ENCODE measurements around the gene GFRA4. TPM values are rescaled to one million over a fixed set of nuclear protein-coding genes. Genes with fewer than 3 reads are reported as not detected.

The GFRA4 gene
- total RNA-seq, 1 experiment from 2014 or later = not detected

DNA sequence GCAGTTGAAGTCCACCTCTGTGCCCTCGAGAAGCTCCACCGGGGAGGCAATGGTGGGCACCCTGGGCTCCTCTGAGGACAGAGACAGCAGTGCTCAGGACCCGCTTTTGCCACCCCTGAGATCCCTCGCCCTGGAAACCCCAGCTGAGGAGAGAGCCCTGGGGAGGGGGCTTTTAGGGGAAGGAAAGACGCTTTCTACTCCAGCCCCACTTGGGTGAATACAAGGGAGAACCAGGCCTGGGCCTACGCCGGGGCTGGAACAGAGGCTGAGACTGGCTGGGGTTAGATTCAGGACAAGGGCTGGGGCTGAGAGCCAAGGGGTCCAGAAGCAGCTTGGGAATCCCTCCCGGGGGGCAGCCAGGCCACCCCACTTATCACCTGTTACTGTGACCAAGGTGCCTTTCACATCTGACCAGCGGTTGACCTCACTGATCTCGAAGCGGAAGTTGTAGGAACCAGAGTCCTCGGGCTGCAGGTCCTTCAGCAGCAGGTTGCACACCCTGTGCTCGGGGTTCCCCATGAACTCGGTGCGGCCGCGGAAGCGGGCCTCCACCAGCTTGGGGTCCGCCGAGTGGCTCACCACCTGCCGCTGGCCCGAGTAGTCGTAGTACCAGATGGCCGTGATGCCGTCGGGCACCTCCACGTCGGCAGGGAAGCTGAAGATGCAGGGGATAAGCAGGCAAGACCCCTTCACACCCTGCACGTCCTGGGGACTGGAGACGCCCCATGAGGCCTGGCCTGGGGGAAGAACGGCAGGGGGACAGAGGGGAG lies 43.0 kb upstream of the GFRA4 start:
- intact Hi-C loops (cut with micrococcal nuclease; ENCODE audit: unreplicated experiment) = no loop called here

DNA sequence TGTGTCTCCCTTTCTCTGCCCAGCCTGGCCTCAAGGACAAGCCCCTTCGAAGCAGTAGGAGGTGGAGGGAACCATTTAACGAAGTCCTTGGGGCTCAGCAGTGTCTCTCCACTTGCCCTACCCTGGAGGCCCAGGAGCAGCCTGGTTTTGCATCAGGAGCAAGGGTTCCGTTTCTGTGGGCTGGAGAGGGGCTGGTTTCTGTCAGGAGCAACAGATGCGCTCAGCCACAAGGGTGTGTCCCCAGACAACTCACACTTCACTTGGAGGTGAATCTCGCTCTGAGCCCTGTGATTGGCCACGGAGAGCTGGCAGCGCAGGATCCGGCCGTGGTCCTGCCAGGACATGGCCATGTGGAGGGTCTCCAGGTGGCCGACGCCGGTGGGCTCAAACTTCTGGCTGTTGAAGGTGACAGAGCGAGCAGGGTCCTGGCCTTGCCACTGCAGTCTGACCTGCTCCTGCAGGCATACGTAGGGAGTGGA lies 42.3 kb upstream of the GFRA4 start:
- Histone ChIP-seq H3K36me3 (ENCODE audit: control insufficient read depth, insufficient read depth, low read length) (no peaks in the 10 kb centered on the region), H3K27me3 (ENCODE audit: control insufficient read depth, insufficient read depth, low read length) (no peaks in the 10 kb centered on the region), H3K9me3 (ENCODE audit: control insufficient read depth, insufficient read depth, low read depth, low read length) (no peaks in the 10 kb centered on the region), H3K27ac (ENCODE audit: low read length) (no peak overlapping the region), H3K4me3 (ENCODE audit: low read depth in 2 of 2, low read length in 2 of 2) (no peak overlapping the region), H3K4me1 (ENCODE audit: control insufficient read depth, insufficient read depth, low read length) (peaks cover 4% of the 10 kb centered on the region; the same call in 1 of the 2 replicates)
- in situ Hi-C loops (cut with HindIII; ENCODE audit: low pct_unique_long_range_greater_than_20kb, low sequenced_read_pairs) (no loop called here), intact Hi-C loops (cut with micrococcal nuclease; ENCODE audit: unreplicated experiment) (no loop called here)
- ATAC-seq = no peak
- CTCF ChIA-PET = interaction anchor here (0.5 kb wide), 1 partner anchor 139 kb away, joined by 5 read pairs; no protein-coding TSS in a partner anchor
- TF ChIP-seq TCF7L2 (IDR thresholded peaks at IDR 0.05; ENCODE audit: low read depth, low read length) (no peak), POLR2AphosphoS5 (IDR thresholded peaks at IDR 0.05; ENCODE audit: low read depth, low read length) (no peak), SIN3A (IDR thresholded peaks at IDR 0.05; ENCODE audit: borderline replicate concordance, insufficient read depth, low read depth, low read length) (no peak)
- TF ChIP-seq, protein P1, sequence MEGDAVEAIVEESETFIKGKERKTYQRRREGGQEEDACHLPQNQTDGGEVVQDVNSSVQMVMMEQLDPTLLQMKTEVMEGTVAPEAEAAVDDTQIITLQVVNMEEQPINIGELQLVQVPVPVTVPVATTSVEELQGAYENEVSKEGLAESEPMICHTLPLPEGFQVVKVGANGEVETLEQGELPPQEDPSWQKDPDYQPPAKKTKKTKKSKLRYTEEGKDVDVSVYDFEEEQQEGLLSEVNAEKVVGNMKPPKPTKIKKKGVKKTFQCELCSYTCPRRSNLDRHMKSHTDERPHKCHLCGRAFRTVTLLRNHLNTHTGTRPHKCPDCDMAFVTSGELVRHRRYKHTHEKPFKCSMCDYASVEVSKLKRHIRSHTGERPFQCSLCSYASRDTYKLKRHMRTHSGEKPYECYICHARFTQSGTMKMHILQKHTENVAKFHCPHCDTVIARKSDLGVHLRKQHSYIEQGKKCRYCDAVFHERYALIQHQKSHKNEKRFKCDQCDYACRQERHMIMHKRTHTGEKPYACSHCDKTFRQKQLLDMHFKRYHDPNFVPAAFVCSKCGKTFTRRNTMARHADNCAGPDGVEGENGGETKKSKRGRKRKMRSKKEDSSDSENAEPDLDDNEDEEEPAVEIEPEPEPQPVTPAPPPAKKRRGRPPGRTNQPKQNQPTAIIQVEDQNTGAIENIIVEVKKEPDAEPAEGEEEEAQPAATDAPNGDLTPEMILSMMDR (IDR thresholded peaks at IDR 0.05) = no peak
- TF ChIP-seq, protein P2, sequence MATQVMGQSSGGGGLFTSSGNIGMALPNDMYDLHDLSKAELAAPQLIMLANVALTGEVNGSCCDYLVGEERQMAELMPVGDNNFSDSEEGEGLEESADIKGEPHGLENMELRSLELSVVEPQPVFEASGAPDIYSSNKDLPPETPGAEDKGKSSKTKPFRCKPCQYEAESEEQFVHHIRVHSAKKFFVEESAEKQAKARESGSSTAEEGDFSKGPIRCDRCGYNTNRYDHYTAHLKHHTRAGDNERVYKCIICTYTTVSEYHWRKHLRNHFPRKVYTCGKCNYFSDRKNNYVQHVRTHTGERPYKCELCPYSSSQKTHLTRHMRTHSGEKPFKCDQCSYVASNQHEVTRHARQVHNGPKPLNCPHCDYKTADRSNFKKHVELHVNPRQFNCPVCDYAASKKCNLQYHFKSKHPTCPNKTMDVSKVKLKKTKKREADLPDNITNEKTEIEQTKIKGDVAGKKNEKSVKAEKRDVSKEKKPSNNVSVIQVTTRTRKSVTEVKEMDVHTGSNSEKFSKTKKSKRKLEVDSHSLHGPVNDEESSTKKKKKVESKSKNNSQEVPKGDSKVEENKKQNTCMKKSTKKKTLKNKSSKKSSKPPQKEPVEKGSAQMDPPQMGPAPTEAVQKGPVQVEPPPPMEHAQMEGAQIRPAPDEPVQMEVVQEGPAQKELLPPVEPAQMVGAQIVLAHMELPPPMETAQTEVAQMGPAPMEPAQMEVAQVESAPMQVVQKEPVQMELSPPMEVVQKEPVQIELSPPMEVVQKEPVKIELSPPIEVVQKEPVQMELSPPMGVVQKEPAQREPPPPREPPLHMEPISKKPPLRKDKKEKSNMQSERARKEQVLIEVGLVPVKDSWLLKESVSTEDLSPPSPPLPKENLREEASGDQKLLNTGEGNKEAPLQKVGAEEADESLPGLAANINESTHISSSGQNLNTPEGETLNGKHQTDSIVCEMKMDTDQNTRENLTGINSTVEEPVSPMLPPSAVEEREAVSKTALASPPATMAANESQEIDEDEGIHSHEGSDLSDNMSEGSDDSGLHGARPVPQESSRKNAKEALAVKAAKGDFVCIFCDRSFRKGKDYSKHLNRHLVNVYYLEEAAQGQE (IDR thresholded peaks at IDR 0.05; ENCODE audit: insufficient read depth in 1 of 2, low read depth in 2 of 2, low read length in 1 of 2) = no peak
- POLR2A ChIA-PET = no interaction called here
- no TSS peak for BruUV-seq (replicated peaks)
- DNase-seq (ENCODE audit: low read depth, low spot score) = no peak

More for the DNA sequence above, 43.0 kb upstream of the GFRA4 start:
- in situ Hi-C loops (cut with HindIII; ENCODE audit: low pct_unique_long_range_greater_than_20kb, low sequenced_read_pairs) = no loop called here
- DNase-seq (ENCODE audit: low read depth, low spot score) (no peak), ATAC-seq (no peak)
- Histone ChIP-seq H3K36me3 (ENCODE audit: control insufficient read depth, insufficient read depth, low read length) (no peaks in the 10 kb centered on the region), H3K4me1 (ENCODE audit: control insufficient read depth, insufficient read depth, low read length) (peaks cover 4% of the 10 kb centered on the region; the same call in 1 of the 2 replicates), H3K9me3 (ENCODE audit: control insufficient read depth, insufficient read depth, low read depth, low read length) (no peaks in the 10 kb centered on the region), H3K27me3 (ENCODE audit: control insufficient read depth, insufficient read depth, low read length) (no peaks in the 10 kb centered on the region), H3K27ac (ENCODE audit: low read length) (no peak overlapping the region), H3K4me3 (ENCODE audit: low read depth in 2 of 2, low read length in 2 of 2) (no peak overlapping the region)
- CTCF ChIA-PET = interaction anchor here (0.5 to 1.5 kb wide), 2 partner anchors 10 to 139 kb away, joined by 6 to 7 read pairs; no protein-coding TSS in a partner anchor
- TF ChIP-seq, protein P2 (IDR thresholded peaks at IDR 0.05; ENCODE audit: insufficient read depth in 1 of 2, low read depth in 2 of 2, low read length in 1 of 2) = no peak
- TF ChIP-seq SIN3A (IDR thresholded peaks at IDR 0.05; ENCODE audit: borderline replicate concordance, insufficient read depth, low read depth, low read length) (no peak), TCF7L2 (IDR thresholded peaks at IDR 0.05; ENCODE audit: low read depth, low read length) (no peak), POLR2AphosphoS5 (IDR thresholded peaks at IDR 0.05; ENCODE audit: low read depth, low read length) (no peak)
- TF ChIP-seq, protein P1 (IDR thresholded peaks at IDR 0.05) = no peak
- POLR2A ChIA-PET = no interaction called here
- no TSS peak for BruUV-seq (replicated peaks)
